Endodermal cell (in vitro differentiated cells): Measurements from ENCODE around the gene CHRND. TPM values are rescaled to one million over a fixed set of nuclear protein-coding genes. Genes with fewer than 3 reads are reported as not detected.

Source experiments
- DNase-seq: peaks from one replicate; pipeline ENCODE4 v3.0.0-alpha.2; 2017
- H3K27ac ChIP-seq: 2 replicates; pipeline ENCODE4 v1.5.1; 2013; ENCODE audit warnings: mild to moderate bottlenecking, low read depth, low read length, moderate library complexity
- H3K27me3 ChIP-seq: 2 replicates; pipeline ENCODE4 v1.6.1; 2013; ENCODE audit warnings: mild to moderate bottlenecking, low read length, moderate library complexity; ENCODE audit not compliant: insufficient read depth, control insufficient read depth, poor library complexity, severe bottlenecking
- H3K36me3 ChIP-seq: 2 replicates; pipeline ENCODE4 v1.7.0; 2013; ENCODE audit warnings: mild to moderate bottlenecking, low read length, moderate library complexity; ENCODE audit not compliant: control insufficient read depth, insufficient read depth
- H3K4me1 ChIP-seq: one replicate; pipeline ENCODE4 v1.7.0; 2013; ENCODE audit warnings: low read length; ENCODE audit not compliant: control insufficient read depth, insufficient read depth
- H3K4me3 ChIP-seq: 2 replicates; pipeline ENCODE4 v1.5.1; 2013; ENCODE audit warnings: mild to moderate bottlenecking, low read length, moderate library complexity
- H3K9ac ChIP-seq: 2 replicates; pipeline ENCODE4 v1.6.1; 2013; ENCODE audit warnings: mild to moderate bottlenecking, low read length, moderate library complexity; ENCODE audit not compliant: poor library complexity, severe bottlenecking; ENCODE audit errors: extremely low read depth
- H3K9me3 ChIP-seq: 2 replicates; pipeline ENCODE4 v1.6.1; 2013; ENCODE audit warnings: mild to moderate bottlenecking, low read length, moderate library complexity; ENCODE audit not compliant: control insufficient read depth
- H3K27ac Mint-ChIP-seq: 2 replicates; pipeline ENCODE4 v1.8.0; 2020; ENCODE audit warnings: mixed read lengths
- H3K27me3 Mint-ChIP-seq: 2 replicates; pipeline ENCODE4 v1.8.0; 2021; ENCODE audit warnings: mild to moderate bottlenecking, mixed read lengths; ENCODE audit not compliant: insufficient read depth
- H3K36me3 Mint-ChIP-seq: 2 replicates; pipeline ENCODE4 v1.8.0; 2020; ENCODE audit warnings: low read depth, mixed read lengths
- H3K4me1 Mint-ChIP-seq: 2 replicates; pipeline ENCODE4 v1.8.0; 2020; ENCODE audit warnings: mixed read lengths
- H3K4me3 Mint-ChIP-seq: 2 replicates; pipeline ENCODE4 v1.8.0; 2020; ENCODE audit warnings: mild to moderate bottlenecking, moderate library complexity, mixed read lengths
- H3K9me3 Mint-ChIP-seq: 2 replicates; pipeline ENCODE4 v1.8.0; 2020; ENCODE audit warnings: mild to moderate bottlenecking, mixed read lengths
- CTCF ChIP-seq: fragments of 200-600 bp; sonication (generic); conservative IDR thresholded peaks from 2 replicates; pipeline ENCODE4 v1.5.0; 2021; ENCODE audit warnings: antibody characterized with exemption, mild to moderate bottlenecking
- WGBS, 2 experiments: methylation state at CpG; one replicate each; pipeline versions ENCODE4 v1.1.5 to v1.1.7; 2013; ENCODE audit warnings: missing lambda C conversion rate in 2 of 2, mixed read lengths in 1 of 2; ENCODE audit not compliant: insufficient coverage in 1 of 2, insufficient read length in 1 of 2; 5-methylcytosine and 5-hydroxymethylcytosine counted together
- total RNA-seq, 2 donors: library from RNA; stranded (reverse); fragmentation: NEBNext Ultra II Directional in 1 of 2; extraction: Animal tissue kit (Norgen Biotek cat#: 25700) in 1 of 2; gene quantifications; 2 replicates in 1 of 2; 3 replicates in 1 of 2; pipeline ENCODE4 v1.2.1, GENCODE V29; 2021

The CHRND gene
- total RNA-seq, 2 donors from 2014 or later: 0.11 TPM; not detected in 1

- H3K27me3 Mint-ChIP-seq: no peaks in the 10 kb centered on the region
- no peak overlapping the region for H3K27ac Mint-ChIP-seq
- no peaks in the 10 kb centered on the region for H3K4me1 Mint-ChIP-seq
- DNase-seq: no peak
- peaks cover 90% of the 10 kb centered on the region for H3K36me3 Mint-ChIP-seq
- no peak overlapping the region for H3K27ac ChIP-seq
- peaks cover 91% of the 10 kb centered on the region for H3K36me3 ChIP-seq
- no peaks in the 10 kb centered on the region for H3K9me3 ChIP-seq
- no peaks in the 10 kb centered on the region for H3K4me1 ChIP-seq
- no peak overlapping the region for H3K9ac ChIP-seq
- H3K27me3 ChIP-seq: no peaks in the 10 kb centered on the region
- no peak overlapping the region for H3K4me3 ChIP-seq
- H3K4me3 Mint-ChIP-seq: no peak overlapping the region
- no peak for TF ChIP-seq CTCF
- no peaks in the 10 kb centered on the region for H3K9me3 Mint-ChIP-seq
- WGBS, 2 experiments: 97 to 100% methylated on average over 1 to 2 of the region's 3 CpGs
Observed at GRCh38 chr2:232563580-232563979, 37.6 kb downstream of the CHRND start.

GRCh38 chr2:232567721-232568120 lies 41.8 kb downstream of the CHRND start:
- peaks cover 88% of the 10 kb centered on the region for H3K36me3 Mint-ChIP-seq
- no peaks in the 10 kb centered on the region for H3K27me3 Mint-ChIP-seq
- no peak for DNase-seq
- H3K27ac Mint-ChIP-seq: peak overlapping the region; percentile 9
- H3K4me3 Mint-ChIP-seq: no peak overlapping the region
- H3K4me1 Mint-ChIP-seq: no peaks in the 10 kb centered on the region
- Histone ChIP-seq H3K4me1 (no peaks in the 10 kb centered on the region), H3K36me3 (peaks cover 85% of the 10 kb centered on the region), H3K9me3 (no peaks in the 10 kb centered on the region), H3K27me3 (no peaks in the 10 kb centered on the region), H3K4me3 (no peak overlapping the region), H3K27ac (no peak overlapping the region), H3K9ac (no peak overlapping the region)
- no peak for TF ChIP-seq CTCF
- no peaks in the 10 kb centered on the region for H3K9me3 Mint-ChIP-seq

GRCh38 chr2:232568161-232568560 lies 42.2 kb downstream of the CHRND start:
- DNase-seq: no peak
- Histone ChIP-seq H3K27ac (no peak overlapping the region), H3K9me3 (no peaks in the 10 kb centered on the region), H3K4me3 (no peak overlapping the region), H3K36me3 (peaks cover 85% of the 10 kb centered on the region), H3K9ac (no peak overlapping the region), H3K27me3 (no peaks in the 10 kb centered on the region), H3K4me1 (no peaks in the 10 kb centered on the region)
- no peak overlapping the region for H3K27ac Mint-ChIP-seq
- H3K4me1 Mint-ChIP-seq: no peaks in the 10 kb centered on the region
- 93 to 100% methylated on average over 3 to 4 of the region's 5 CpGs for WGBS, 2 experiments
- peaks cover 87% of the 10 kb centered on the region for H3K36me3 Mint-ChIP-seq
- no peak overlapping the region for H3K4me3 Mint-ChIP-seq
- no peaks in the 10 kb centered on the region for H3K9me3 Mint-ChIP-seq
- no peaks in the 10 kb centered on the region for H3K27me3 Mint-ChIP-seq
- no peak for TF ChIP-seq CTCF
